Kidney (tissue), 14 donors: ENCODE measurements around the gene CHN2. TPM values are rescaled to one million over a fixed set of nuclear protein-coding genes. Genes with fewer than 3 reads are reported as not detected.

Experiments used
- DNase-seq, 5 donors: peaks; one replicate each; pipeline ENCODE4 v3.0.0-alpha.2; 2013 to 2020
- FAIRE-seq: peaks from 2 replicates; lab custom pipeline; 2012; peaks lifted over from hg19 to GRCh38; lab: Jason Lieb, UNC
- H3K27ac ChIP-seq, 2 donors: one replicate each; pipeline ENCODE4 v1.7.0; 2013; ENCODE audit warnings: low read depth in 2 of 2, low read length in 2 of 2, inconsistent platforms in 1 of 2
- H3K27me3 ChIP-seq: one replicate; pipeline ENCODE4 v1.7.1; 2013; ENCODE audit warnings: low read length, inconsistent platforms; ENCODE audit not compliant: control insufficient read depth, insufficient read depth
- H3K36me3 ChIP-seq, 3 donors: one replicate each; pipeline versions ENCODE4 v1.7.0 to v1.7.1; 2013; ENCODE audit warnings: low read length in 3 of 3, control low read depth in 1 of 3, inconsistent platforms in 1 of 3; ENCODE audit not compliant: insufficient read depth in 3 of 3, control insufficient read depth in 2 of 3
- H3K4me1 ChIP-seq, 3 donors: one replicate each; pipeline versions ENCODE4 v1.7.0 to v1.7.1; 2013; ENCODE audit warnings: low read length in 3 of 3, inconsistent platforms in 1 of 3, low read depth in 1 of 3; ENCODE audit not compliant: control insufficient read depth in 2 of 3, insufficient read depth in 2 of 3
- H3K4me3 ChIP-seq, 3 donors: one replicate each; pipeline versions ENCODE4 v1.7.0 to v1.8.1; 2013; ENCODE audit warnings: low read length in 3 of 3, control low read depth in 1 of 3, inconsistent platforms in 1 of 3
- H3K9ac ChIP-seq, 3 donors: one replicate each; pipeline versions ENCODE4 v1.7.0 to v1.7.1; 2013; ENCODE audit warnings: low read length in 3 of 3, control low read depth in 1 of 3, inconsistent platforms in 1 of 3
- H3K9me3 ChIP-seq, 3 donors: one replicate each; pipeline versions ENCODE4 v1.7.0 to v1.7.1; 2013; ENCODE audit warnings: low read length in 3 of 3, control low read depth in 1 of 3, inconsistent platforms in 1 of 3; ENCODE audit not compliant: control insufficient read depth in 2 of 3, insufficient read depth in 1 of 3
- CTCF ChIP-seq: IDR thresholded peaks from 3 replicates; pipeline ENCODE4 v1.5.1; 2012; ENCODE audit warnings: mild to moderate bottlenecking, moderate library complexity, borderline replicate concordance; ENCODE audit not compliant: insufficient read depth; ENCODE audit errors: extremely low read depth
- intact Hi-C: fragments of 100-400 bp; cut with DNase I; formaldehyde crosslinking; loops from one replicate; pipeline ENCODE4 v1.11.1; 2022
- polyA plus RNA-seq: library from polyadenylated mRNA; stranded (reverse); fragments of 350-450 nt; fragmentation: Illumina TruSeq; extraction: RNeasy Lipid Tissue Mini Kit (QIAGEN cat#74804); gene quantifications from one replicate; pipeline ENCODE4 v1.2.3, GENCODE V29; 2014; ENCODE audit warnings: low read depth, low replicate concordance; ENCODE audit not compliant: insufficient read depth
- total RNA-seq: library from RNA; stranded (reverse); fragmentation: NEBNext Ultra II Directional; extraction: Animal tissue kit (Norgen Biotek cat#: 25700); gene quantifications from one replicate; pipeline ENCODE4 v1.2.1, GENCODE V29; 2021
- donor health status: control.
- donor health status: control.
- donor health status: control.
- donor health status: control.
- donor health status: control.
- donor health status: DM: yes; HTN: yes; CAD: no.
- donor health status: Normal renal cell carcinoma (clear cell type).

The CHN2 gene
- total and polyA plus RNA-seq, 2 donors from 2014 or later = 7.4 to 22.5 TPM

GRCh38 chr7:29270594-29271318 lies 76.2 kb downstream of the CHN2 start:
- Histone ChIP-seq H3K27me3 (no peaks in the 10 kb centered on the region), H3K9me3 (no peaks in the 10 kb centered on the region), H3K36me3 (no peaks in the 10 kb centered on the region), H3K27ac (no peak overlapping the region), H3K4me1 (peaks cover 3 to 9% (median 7%) of the 10 kb centered on the region in 3 donors), H3K9ac (no peak overlapping the region), H3K4me3 (no peak overlapping the region)
- TF ChIP-seq CTCF = no peak
- FAIRE-seq (no peak), DNase-seq (peak in 1 of 5 donors; percentile 52)
- intact Hi-C loops = no loop called here

GRCh38 chr7:29271319-29271658 lies 76.7 kb downstream of the CHN2 start:
- no peak for DNase-seq
- Histone ChIP-seq H3K27ac (no peak overlapping the region), H3K4me1 (peaks cover 3 to 12% (median 7%) of the 10 kb centered on the region in 3 donors), H3K27me3 (no peaks in the 10 kb centered on the region), H3K36me3 (no peaks in the 10 kb centered on the region), H3K9ac (no peak overlapping the region), H3K9me3 (no peaks in the 10 kb centered on the region), H3K4me3 (no peak overlapping the region)
- TF ChIP-seq CTCF = no peak
- FAIRE-seq = no peak
- intact Hi-C loops = no loop called here

GRCh38 chr7:29272057-29272456 lies 77.5 kb downstream of the CHN2 start:
- Histone ChIP-seq H3K36me3 (no peaks in the 10 kb centered on the region), H3K4me3 (no peak overlapping the region), H3K9me3 (no peaks in the 10 kb centered on the region), H3K27me3 (no peaks in the 10 kb centered on the region), H3K9ac (no peak overlapping the region), H3K27ac (no peak overlapping the region), H3K4me1 (peaks cover 3 to 17% (median 13%) of the 10 kb centered on the region in 3 donors)
- TF ChIP-seq CTCF = no peak
- FAIRE-seq (no peak), DNase-seq (no peak)
- intact Hi-C loops = no loop called here
